GM18502 (cell line): ENCODE measurements around the gene PM20D1.

Experiments
- ATAC-seq: cut with Tn5 transposase; IDR thresholded peaks from one replicate; pipeline ENCODE4 v1.9.1; 2021; ENCODE audit warnings: mild to moderate bottlenecking; ENCODE audit not compliant: unreplicated experiment, poor library complexity

The PM20D1 gene

DNA sequence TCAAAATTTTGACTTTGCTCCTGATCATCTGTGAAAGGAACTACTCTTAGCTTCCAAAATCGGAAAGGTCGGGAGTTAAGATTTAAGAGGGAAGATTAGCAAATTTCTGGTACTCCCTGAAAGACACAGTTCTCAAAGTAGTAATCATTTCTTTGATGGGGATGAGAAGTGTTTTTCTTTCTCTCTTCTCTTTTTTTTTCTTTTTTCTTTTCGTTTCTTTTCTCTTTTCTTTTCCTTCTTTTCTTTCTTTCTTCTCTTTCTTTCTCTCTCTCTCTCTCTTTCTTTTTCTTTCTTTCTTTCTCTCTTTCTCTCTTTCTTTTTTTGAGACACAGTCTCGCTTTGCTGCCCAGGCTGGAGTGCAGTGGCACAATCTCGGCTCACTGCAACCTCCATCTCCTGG lies 69.6 kb downstream of the PM20D1 start:
- no peak for ATAC-seq
